ENCODE measurements around the gene HLA-DOB. TPM values are rescaled to one million over a fixed set of nuclear protein-coding genes. Genes with fewer than 3 reads are reported as not detected.

HLA-DOB gene
- 0.10 to 0.21 TPM (median 0.15 TPM) in 5 replicates for total RNA-seq (2022; extraction: Qiagen RNA extraction)

DNA sequence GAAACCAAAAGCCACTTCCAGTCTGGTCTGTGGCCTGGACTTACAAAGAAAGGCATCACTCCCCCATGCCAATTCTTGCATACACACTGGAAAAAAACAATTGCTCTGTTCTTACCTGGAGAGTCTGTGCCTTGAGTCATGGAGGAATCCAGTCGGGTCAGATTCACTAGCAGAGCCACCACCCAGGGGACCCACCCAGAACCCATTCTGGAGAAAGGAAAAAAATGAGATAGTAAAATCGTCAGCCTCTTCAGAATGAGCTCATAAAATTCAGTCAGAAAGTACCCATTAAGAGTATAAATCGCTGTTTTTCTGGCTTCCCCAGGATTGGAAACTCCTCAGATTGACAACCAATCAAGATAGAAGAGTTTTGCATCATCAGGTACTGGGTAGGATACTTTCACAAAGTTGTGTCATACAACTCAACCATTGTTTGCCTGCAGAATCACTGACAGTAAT is at the start of gene HLA-DOB:
Gene HLA-DOB (minus strand): TSS at position 257 of the 459 bp plus-strand sequence. CDS start 51 bp downstream, at position 206.

DNA sequence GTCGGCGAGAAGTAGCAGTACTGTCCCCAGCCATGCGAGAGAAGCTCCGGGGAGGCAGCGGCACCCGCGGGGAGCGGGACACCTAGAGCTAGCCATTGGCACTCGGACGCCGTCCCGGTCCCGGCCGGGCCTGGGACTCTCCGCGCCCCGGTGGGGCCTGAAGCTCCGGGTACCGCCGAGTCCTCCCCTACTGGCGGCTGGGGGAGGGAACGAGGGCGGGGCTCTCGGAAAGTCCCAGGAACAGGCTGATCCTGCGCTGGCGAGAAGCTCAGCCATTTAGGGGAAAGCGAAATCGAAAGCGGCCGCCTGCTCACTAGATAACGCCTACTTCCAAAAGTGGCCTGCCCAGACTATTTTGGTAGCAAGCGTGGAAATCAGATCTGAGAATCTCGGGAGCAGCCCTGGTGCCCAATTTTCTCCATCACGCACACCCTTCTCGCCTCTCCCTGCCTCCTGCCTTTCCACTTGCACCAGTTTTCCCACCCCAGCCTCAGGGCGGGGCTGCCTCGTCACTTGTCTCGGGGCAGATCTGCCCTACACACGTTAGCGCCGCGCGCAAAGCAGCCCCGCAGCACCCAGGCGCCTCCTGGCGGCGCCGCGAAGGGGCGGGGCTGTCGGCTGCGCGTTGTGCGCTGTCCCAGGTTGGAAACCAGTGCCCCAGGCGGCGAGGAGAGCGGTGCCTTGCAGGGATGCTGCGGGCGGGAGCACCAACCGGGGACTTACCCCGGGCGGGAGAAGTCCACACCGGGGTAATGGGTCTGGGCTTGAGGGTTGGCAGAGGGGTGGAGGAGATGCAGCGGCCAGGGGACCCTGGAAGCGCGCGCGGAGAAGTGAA is 37.0 kb upstream of the HLA-DOB start, which contains the start of the genes PSMB9 and TAP1:
Gene PSMB9 (plus strand): TSS at position 652 of the 835 bp plus-strand sequence. CDS start 38 bp downstream, at position 690.
Gene TAP1 (minus strand): TSS at position 164 of the 835 bp plus-strand sequence. CDS start 68 bp downstream, at position 96.

DNA sequence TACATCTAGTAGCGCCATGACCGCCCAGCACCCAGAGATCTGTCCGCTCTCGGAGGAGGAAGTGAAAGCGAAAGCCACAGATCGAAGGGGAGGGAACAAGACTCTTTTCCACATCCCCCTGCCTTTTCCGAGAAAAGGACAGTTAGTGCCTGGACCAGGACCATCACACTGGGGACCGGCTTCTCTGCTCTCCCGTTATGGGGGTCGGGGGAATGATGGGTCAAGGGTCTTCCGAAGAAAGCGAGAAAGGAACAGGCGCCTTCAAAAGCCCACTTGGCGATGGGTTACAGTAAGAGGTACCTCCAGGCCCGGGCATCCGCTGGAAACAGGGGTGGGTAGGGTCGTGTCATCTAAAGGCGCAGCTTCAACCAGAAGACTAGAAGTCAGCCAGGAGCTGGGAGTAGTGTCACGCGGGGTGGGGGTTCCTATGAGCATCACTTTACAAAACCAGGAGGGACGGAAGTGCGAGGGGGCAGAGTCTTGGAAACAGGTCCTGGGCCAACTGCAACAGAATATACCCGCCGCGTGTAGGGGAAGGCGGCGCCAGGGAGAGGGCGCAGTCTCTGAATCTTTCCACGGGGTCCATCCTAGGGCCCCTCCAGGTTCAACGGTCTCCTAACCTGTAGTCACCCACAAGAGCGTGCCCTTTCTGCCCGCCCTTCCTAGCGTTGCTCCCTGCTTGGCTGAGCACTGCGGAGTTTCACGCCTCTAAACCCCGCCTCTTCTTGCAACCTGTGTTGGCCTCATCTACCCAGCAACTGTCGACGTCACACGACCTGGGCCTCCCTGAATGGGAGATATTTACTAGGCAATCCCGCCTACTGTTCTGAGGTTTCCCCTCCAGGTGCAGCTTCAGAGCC is 27.4 kb upstream of the HLA-DOB start, which contains the start of gene PSMB8:
Gene PSMB8 (minus strand): TSS at position 69 of the 860 bp plus-strand sequence. CDS start 51 bp downstream, at position 18.

DNA sequence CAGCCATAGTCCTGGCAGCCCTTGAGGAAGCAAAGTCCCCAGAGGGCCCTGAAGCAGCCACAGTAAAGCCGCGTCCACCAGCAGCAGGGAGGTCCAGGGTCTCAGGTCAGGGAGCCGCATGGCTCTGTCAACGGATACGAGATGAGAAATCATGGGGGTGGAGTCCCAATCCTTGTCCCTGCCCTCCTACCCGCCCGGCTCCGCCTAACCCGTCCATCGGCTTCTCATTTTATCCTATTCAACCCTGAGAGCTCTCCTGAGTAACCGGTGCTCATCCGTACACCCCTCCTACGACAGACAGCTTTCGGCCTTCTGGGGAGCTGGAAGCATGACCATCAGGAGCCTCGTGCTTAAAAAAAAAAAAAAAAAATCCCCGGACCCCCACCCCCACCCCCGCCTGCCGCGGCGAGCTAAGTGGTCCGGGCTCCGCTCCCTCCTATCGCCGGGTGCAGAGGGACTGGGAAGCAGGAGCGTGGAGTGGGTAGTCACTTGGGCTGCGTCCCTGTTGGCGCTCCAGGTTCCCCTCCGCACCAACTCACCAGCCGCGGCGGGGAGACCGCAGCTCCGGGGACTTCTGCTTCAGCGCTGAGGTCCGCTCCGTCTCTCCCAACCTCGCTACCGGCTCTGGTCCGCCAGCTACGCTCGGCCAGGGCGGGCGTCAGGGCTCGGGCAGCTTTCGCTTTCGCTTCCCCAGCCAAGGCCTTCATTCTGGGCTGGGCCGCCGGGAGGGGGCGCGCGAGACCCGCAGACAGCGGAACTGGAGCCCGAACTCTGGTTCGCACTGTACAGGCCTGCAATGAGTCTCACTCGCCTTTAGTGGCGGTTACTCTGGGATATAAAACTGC is 21.5 kb upstream of the HLA-DOB start, which contains the start of gene TAP2:
Gene TAP2 (minus strand): TSS at position 626 of the 845 bp plus-strand sequence. CDS start 506 bp downstream, at position 120.

DNA sequence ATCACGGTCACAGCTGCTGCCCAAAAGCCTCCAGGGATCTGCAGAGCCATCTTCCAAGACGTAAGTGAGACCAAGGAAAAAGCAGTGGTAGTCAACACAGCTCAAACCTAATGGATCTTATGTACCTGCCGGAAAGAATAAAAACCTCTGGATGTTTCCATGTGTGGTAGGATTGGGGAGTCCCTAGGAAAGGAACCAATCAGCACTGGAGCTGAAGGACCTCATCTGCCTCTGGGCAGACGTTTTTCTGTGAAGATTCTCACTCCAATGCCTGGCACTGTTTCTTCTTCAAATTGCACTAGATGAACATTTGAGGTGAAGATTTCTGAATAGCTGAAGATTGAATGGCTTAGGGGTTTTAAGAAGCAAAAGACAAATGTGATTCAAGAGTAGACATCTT is 53.4 kb downstream of the HLA-DOB start, which contains the start of gene HLA-DQB2:
Gene HLA-DQB2 (minus strand): TSS at position 112 of the 400 bp plus-strand sequence. CDS start 62 bp downstream, at position 50.

Other genes starting within 250 kb of the HLA-DOB start
- gene HLA-DRB1, start 227.2 kb downstream of the HLA-DOB start, total RNA-seq (2022; extraction: Qiagen RNA extraction): not detected in 5 replicates
- gene HLA-DQA1, start 179.6 kb downstream of the HLA-DOB start, total RNA-seq (2022; extraction: Qiagen RNA extraction): not detected in 5 replicates
- not detected in 5 replicates for gene HLA-DQB1, start 150.3 kb downstream of the HLA-DOB start, total RNA-seq (2022; extraction: Qiagen RNA extraction)
- not detected in 5 replicates for gene HLA-DQA2, start 75.6 kb downstream of the HLA-DOB start, total RNA-seq (2022; extraction: Qiagen RNA extraction)
- gene HLA-DQB2, start 53.5 kb downstream of the HLA-DOB start, total RNA-seq (2022; extraction: Qiagen RNA extraction): not detected in 5 replicates
- 16.7 to 19.1 TPM (median 18.1 TPM) in 5 replicates for gene TAP2, start 21.7 kb upstream of the HLA-DOB start, total RNA-seq (2022; extraction: Qiagen RNA extraction)
- gene PSMB8, start 27.0 kb upstream of the HLA-DOB start, total RNA-seq (2022; extraction: Qiagen RNA extraction): 17.8 to 21.0 TPM (median 18.3 TPM) in 5 replicates
- 34.2 to 38.2 TPM (median 35.0 TPM) in 5 replicates for gene TAP1, start 36.7 kb upstream of the HLA-DOB start, total RNA-seq (2022; extraction: Qiagen RNA extraction)
- gene PSMB9, start 37.2 kb upstream of the HLA-DOB start, total RNA-seq (2022; extraction: Qiagen RNA extraction): 14.2 to 22.6 TPM (median 18.0 TPM) in 5 replicates
- gene HLA-DMB, start 124.0 kb upstream of the HLA-DOB start, total RNA-seq (2022; extraction: Qiagen RNA extraction): 1.4 to 2.2 TPM (median 1.7 TPM) in 5 replicates
- gene HLA-DMA, start 136.1 kb upstream of the HLA-DOB start, total RNA-seq (2022; extraction: Qiagen RNA extraction): 3.2 to 3.9 TPM (median 3.3 TPM) in 5 replicates
- 108 to 139 TPM (median 123 TPM) in 5 replicates for gene BRD2, start 151.6 kb upstream of the HLA-DOB start, total RNA-seq (2022; extraction: Qiagen RNA extraction)
- 0.06 TPM in 1 of 5 replicates, not detected in the others for gene HLA-DOA, start 192.6 kb upstream of the HLA-DOB start, total RNA-seq (2022; extraction: Qiagen RNA extraction)